NAMALWA (cell line): Measurements from ENCODE around the gene DGKZ.
A peak's percentile ranks its signal among the peaks of the same experiment; 100 is the strongest.
"Not testable (repeated sequence)": the region's sequence is repeated elsewhere in the genome, so short reads cannot be mapped to it uniquely, and the experiment has no call there.

Experiments
- DNase-seq: peaks from one replicate; pipeline ENCODE4 v3.0.0-alpha.2; 2015; ENCODE audit warnings: low spot score

The DGKZ gene, protein sequence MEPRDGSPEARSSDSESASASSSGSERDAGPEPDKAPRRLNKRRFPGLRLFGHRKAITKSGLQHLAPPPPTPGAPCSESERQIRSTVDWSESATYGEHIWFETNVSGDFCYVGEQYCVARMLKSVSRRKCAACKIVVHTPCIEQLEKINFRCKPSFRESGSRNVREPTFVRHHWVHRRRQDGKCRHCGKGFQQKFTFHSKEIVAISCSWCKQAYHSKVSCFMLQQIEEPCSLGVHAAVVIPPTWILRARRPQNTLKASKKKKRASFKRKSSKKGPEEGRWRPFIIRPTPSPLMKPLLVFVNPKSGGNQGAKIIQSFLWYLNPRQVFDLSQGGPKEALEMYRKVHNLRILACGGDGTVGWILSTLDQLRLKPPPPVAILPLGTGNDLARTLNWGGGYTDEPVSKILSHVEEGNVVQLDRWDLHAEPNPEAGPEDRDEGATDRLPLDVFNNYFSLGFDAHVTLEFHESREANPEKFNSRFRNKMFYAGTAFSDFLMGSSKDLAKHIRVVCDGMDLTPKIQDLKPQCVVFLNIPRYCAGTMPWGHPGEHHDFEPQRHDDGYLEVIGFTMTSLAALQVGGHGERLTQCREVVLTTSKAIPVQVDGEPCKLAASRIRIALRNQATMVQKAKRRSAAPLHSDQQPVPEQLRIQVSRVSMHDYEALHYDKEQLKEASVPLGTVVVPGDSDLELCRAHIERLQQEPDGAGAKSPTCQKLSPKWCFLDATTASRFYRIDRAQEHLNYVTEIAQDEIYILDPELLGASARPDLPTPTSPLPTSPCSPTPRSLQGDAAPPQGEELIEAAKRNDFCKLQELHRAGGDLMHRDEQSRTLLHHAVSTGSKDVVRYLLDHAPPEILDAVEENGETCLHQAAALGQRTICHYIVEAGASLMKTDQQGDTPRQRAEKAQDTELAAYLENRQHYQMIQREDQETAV

DNA sequence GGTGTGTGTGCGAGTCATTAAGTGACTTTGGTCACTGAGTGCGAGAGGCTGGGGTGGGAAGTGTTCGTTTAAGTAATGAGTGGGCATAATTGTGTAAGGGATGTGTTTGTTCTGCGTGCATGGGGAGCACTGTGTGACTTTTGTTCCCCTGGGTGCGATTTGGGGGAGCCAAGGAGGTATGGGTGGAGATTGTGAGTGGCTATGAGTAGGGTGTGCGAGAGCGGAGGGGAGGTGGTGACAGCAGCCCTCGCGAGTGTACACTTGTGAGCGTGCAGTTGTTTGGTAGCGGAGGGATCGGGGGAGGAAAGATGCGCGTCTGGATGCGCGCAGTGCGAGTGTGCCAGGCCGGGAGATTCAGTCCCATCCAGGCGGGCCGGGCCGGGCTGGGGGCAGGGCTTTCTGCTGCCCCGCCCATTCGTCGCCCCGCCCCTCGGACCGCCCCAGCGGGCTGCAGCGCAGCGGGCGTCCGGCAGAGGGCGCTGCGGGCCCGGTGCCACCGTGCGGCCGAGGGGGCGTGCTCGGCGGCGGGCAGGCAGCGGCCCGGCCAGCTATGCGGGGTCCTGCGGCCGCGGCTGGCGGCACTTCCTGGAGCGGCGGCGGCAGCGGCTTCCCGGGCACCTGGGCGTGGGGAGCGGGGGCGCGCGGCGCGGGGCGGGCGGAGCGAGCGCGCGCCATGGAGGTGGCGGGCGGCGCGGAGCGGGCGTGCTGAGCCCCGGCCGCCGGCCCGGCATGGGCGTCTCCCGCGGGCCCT is at the start of gene DGKZ:
Gene DGKZ (plus strand): TSS at position 578 of the 751 bp plus-strand sequence. CDS start 197 bp downstream, outside the sequence.
- peak; percentile 86 for DNase-seq

DNA sequence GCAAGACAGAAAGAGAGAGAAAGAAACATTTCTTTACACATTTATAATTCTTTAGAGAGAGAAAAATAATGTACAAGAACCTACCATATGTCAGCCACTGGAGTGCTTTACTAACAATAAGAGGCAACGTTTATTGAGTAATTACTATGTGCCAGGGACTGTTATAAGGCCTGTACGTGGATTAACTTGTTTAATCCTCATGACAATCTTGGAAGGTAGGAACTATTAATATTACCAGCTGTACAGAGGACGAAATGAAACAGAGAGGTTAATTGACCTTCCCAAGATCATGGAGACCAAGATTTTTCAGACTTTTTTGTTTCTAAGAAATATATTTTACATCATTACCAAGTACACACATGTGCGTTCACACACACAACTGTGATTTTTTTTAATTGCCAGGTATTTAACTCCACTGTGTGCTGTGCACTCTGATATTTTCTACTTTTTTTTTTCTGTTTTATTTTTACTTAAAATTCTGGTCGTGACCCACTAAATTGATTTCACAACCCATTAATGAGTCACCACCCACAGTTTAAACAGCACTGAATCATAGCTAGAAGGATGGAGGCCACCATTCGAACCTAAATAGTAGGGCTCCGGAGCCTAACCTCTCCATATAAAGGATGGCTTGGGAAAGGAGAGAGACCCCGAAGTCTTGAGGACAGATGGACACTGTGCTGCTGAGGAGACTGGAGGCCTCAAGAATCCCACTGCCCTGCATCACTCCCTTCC is 48.4 kb upstream of the DGKZ start:
- no peak for DNase-seq

DNA sequence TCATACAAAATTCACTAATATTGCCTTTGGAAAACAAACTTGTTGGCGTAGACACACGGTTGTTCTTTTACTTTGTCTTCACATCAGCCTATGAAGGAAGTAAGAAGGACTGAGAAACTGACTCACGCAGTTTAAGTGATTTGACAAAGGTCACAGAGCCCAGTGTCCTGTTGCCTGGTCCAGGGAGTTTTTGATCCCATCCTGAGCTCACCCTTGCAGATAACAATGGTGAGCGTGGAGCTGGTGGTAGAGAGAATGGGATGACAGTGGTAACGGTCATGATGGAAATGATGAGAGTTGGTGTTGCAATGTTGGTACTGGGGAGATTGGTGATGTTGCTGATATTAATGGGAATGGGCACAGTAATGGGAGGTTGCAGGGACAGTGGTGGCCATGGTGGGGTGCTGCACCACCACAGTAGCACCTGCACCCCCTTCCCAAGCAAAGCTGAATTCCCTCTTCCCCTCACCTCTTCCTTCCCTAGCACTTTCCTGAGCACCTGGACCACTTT is 47.8 kb upstream of the DGKZ start:
- DNase-seq: no peak

DNA sequence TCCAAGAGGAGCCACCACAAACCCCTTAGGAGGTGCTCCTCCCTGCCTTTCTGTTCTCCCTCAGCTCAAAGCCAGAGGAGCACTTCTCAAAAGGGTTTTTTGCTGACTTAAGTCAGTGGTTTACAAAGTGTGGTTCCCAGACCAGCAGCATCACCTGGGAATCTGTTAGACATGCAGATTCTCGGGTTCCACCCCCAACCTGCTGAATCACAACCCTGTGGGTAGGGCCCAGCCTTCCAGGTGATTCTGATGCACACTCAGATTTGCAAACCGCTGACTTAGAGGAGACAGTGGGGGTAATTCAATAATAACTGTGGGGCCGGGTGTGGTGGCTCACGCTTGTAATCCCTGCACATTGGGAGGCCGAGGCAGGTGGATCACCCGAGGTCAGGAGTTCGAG is 47.0 kb upstream of the DGKZ start:
- no peak for DNase-seq

DNA sequence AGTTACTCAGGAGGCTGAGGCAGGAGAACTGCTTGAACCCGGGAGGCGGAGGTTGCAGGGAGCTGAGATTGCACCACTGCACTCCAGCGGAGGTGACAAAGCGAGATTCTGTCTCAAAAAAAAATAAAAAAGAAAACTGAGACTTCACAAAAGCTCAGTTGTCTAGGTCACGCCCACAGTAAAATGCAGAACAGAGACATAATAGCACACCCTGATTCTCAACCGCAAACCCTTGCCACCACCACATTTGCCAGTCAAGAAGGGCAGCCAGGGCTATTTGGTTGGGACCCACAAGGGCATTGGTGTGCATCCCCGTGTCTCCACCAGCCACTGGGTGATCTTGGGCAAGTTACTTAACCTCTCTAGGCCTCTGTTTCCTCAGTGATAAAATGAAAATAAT is 44.4 kb upstream of the DGKZ start:
- DNase-seq: no peak

DNA sequence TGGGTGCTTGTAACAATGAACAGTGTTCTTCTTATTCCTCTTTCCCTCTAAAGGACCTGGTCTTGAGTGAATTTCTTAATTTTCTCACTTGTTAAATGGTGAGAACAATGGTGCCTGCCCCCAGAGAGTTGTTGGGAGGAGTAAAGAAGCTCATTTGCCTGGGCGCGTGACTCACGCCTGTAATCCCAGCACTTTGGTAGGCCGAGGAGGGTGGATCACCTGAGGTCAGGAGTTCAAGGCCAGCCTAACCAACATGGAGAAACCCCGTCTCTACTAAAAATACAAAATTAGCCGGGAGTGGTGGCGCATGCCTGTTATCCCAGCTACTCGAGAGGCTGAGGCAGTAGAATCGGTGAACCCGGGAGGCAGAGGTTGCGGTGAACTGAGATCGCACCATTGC is 43.2 kb upstream of the DGKZ start:
- DNase-seq: not testable (repeated sequence)

DNA sequence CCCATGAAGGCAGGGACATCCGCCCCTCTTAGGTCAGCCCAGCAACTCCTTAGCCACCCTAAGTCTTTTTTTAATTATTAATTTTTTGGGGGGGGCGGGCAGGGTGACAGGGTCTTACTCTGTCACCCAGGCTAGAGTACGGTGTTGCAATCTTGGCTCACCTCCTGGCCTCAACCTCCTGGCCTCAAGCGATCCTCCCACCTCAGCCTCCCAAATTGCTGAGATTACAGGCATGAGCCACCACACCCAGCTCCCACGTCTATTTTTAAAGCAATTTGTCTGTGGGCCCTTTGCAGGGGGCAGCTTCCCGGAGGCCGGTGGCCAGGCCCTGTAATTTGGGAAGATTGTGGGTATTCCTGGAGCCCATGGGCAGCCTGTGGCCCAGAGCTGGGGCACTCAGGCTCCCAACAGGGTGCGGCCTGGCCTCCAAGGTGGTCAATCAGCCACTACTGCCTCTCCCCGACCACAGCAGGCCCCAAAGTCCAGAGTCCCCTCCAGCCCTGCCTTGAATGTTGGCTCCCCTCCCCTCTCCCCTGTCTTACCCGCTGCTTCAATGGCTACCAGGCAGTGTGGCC is 42.6 kb upstream of the DGKZ start:
- no peak for DNase-seq

DNA sequence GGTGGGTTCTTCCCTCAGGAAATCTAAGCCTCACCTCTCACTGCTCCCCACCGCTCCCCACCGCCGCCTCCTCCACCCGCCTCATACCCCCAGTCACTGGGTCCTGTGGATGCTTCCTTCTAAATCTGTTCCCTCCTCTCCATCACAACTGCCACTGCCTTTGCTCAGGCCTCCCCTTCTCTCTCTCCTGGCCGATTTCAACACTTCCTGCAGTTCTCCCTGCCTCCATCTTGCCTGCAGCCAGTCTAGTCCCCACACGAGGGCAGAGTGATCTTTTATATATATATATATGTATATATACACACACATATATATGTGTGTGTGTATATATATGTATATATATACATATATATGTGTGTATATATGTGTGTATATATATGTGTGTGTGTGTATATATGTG is 42.0 kb upstream of the DGKZ start:
- peak; percentile 56 for DNase-seq

DNA sequence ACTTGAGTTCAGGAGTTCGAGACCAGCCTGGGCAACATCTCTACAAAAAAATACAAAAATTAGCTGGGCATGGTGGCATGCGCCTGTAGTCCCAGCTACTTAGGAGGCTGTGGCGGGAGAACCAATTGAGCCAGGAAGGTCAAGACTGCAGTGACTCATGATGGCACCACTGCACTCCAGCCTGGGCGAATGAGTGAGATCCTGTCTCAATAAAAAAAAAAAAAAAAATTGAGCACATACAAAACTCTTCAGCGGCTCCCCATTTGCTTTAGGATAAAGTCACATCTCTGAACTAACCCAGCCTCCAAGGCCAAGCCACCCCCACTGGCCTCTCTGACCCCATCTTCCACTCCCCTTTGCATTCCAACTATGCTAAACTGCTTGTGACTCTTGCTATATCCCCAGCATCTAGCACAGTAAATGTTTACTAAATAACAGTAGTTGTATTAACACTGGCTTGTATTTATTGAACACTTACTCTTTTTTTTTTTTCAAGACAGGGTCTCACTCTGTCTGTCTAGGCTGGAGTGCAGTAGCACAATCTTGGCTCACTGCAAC is 40.9 kb upstream of the DGKZ start:
- no peak for DNase-seq

DNA sequence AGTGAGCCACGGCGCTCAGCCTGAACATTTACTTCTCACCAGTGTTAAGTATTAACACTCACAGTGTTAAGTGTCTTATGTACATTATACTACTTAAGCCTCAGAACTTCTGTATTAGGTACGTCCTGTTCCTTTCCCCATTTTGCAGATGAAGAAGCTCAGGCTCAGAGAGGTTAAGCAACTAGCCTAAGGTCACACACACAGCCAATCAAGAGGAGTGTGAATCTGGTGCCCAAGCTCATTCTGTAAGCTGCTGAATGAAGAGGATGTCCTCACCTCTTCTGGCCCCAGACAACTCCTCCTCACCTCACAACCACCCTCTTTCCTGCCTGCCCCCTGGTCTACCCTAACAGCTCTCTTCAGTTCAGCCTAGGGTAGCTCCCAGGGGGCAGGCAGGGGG is 39.9 kb upstream of the DGKZ start:
- DNase-seq: no peak

DNA sequence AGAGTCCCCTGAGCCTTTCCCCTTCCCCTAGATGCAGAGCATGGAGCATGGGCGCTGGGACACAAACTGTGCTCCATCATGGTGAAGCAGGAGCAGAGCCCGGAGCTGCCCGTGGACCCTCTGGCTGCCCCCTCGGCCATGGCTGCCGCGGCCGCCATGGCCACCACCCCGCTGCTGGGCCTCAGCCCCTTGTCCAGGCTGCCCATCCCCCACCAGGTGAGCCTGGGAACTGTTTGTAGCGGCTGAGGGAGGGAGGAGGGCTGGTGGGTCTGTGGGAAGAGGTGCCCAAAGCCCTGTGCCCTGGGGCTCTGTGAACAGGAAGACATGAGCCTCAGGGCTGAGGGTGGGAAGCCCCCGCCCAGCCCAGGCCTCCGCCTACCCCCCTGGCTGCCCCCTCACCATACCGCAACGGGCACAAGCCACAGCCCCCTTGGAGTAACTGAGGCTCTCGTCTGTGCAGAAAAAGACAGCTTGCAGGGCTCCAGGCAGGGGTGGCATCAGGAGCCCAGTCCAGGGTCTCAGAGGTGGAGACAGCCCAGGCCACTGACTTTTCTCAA is 39.4 kb upstream of the DGKZ start:
- DNase-seq: no peak

DNA sequence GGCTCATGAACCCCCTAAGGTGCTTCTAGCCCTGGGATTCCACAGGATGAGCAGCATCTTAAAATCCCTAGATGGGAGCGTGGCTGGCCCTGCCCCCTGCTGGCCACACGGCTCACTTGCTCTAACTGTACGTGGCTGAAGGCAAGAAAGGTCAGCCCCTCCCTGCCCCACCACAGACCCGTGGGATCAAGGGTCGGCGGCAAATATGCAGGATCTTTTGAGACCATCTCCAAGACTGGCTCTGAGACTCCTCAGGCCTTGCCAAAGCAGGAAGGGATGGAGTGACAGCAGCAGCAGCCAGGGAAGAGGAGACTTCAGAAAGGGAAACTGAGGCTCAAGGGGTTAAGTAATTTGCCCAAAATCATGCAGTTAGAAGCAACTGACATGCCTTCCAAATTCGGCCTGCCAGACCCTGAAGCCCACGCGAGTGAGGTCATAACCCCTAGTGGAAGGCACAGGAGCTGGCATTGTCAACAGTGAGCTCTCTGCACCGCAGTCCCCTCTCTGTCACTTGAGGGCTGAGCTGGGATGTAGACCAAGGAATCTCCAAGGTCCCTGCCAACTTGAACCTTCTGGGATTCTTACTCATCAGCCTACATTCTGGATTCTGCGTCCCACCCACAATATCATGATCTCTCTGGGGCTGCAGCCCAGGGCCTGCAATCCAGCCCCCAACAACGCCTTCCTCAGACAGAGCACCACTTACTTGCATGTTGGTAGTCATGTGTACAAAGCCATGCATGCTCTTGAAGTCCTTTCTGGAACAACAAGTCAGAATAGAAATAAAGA is 38.4 kb upstream of the DGKZ start:
- peak; percentile 69 for DNase-seq

DNA sequence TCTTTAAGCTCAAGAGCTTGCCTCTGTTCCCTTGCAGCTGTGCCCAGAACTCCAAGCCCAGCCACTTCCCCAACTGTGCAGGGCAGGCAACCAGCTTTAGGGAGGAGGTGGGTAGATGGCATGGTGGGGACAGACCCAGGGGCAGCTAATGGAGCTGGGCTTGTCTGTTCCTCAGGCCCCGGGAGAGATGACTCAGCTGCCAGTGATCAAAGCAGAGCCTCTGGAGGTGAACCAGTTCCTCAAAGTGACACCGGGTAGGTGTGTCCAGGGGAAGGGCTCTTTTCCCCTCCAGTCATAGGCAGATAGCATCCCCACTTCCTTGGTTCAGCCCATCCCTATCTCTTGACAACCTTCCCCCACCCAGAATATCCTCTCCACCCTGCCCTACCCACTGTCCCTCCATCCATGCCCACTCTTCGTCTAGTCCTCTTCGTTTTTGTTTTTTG is 37.4 kb upstream of the DGKZ start:
- no peak for DNase-seq

DNA sequence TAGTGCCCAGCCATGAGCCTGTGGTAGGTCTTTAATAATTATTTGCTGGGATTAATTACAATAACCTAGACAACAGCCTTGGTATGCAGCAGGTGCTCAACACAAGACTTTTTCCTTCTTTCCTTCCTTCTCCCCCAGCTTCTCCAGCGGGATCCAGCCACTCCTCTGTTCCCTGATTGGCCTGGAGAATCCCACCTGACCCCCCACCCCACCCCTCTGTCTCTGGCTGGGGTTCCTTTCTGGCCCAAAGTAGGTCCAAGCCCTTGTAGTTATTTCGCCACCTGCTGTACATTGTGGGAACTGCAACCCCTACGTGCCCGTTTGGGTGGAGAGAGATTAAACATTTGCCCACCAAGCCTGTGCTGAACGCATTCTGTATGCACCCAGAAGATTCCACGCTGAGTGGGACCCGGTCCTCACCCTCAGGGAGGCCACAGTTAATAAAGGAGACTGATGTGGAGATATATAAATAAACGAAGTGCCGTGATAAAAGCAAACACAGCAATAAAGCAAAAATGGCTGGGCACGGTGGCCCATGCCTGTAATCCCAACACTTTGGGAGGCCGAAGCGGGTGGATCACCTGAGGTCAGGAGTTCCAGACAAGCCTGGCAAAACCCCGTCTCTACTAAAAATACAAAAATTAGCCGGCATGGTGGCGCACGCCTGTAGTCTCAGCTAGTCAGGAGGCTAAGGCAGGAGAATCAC is 32.1 kb upstream of the DGKZ start:
- peak; percentile 90 for DNase-seq

DNA sequence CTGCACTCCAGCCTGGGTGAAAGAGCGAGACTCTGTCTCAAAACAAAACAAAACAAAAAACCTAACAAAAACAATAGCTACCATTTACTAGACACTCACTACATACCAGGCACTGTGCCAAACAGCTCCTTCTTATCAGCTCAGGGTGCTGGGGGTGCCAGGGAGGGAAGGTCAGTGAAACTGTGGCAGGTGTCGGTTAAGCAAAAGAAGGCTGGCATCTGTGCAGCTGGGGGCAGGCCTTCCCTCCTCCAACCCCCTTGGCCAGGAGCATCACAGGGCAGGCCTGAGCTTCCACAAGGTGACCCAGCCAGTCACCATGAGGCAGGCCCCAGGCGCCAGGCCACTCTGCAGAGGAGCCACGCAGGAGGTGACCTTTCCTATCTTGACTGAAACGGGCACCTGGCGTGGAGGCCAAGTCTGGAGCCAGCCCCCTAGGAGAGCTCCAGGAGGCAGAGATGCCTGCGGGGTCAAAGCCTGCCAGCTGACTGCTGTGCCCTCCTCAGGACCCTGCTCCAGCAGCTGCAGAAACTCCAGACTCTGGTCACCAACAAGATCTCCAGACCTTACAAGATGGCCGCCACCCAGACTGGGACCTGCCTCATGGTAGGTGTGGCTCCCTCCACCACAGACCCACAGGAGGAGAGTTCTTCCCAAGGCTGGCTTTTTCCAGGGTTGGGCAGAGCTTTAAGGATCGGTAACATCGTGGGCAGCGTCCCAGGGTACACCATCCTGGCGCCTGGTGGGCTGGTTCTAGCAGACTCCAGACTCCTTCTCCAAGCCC is 31.3 kb upstream of the DGKZ start:
- no peak for DNase-seq

DNA sequence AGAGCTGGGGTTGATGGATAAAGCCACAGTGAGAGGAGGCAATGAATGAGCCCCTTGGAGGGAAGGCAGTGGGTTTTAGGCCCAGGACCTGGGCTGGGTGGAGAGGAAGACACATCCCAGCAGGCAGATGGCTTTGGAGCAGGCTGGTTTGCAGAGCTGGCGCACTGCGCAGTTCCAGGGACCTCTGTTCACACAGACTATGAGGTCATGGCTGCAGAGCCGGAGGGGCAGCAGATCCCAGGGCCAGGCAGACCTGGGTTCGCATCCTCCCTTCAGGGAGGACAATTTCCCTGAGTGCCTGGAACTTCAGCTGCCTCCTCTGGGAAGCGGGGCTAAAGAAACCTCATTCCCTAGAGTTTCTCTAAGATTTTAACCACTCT is 28.2 kb upstream of the DGKZ start:
- DNase-seq: no peak

DNA sequence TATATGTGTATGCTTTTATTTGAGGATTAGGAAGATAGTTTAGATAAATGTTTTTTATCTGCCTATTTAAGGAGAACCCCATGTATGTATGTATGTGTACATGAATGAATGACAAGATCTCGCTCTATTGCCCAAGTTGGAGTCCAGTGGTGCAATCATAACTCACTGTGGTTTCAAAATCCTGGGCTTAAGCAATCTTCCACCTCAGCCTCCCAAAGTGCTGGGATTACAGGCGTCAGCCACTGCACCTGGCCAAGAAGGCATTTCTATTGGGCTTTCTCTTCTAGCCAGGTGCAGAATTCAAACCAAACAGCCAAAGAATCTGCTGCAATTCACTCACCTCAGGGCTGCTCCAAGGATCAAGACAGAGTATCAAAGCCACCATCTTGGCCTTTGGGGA is 25.5 kb upstream of the DGKZ start:
- no peak for DNase-seq

DNA sequence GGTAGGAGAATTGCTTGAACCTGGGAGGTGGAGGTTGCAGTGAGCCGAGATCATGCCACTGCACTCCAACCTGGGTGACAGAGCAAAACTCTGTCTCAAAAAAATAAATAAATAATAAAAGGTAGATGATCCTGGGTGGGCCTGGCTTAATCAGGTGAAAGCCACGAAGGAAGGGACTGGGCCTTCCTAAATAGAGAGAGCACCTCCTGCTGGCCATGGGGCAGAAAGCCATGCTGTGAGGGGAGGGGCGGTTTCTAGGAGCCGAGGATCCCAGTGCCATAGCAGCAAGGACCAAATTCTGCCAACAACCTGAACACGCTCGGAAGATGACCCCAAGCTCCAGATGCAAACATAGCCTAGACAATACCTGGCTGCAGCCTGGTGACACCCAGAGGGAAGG is 24.5 kb upstream of the DGKZ start:
- no peak for DNase-seq
